ENCODE results near the gene PKN1. TPM values are rescaled to one million over a fixed set of nuclear protein-coding genes. Genes with fewer than 3 reads are reported as not detected.

Gene PKN1
- total RNA-seq, 1 donor from 2014 or later, result 106 TPM

- peaks cover 3% of the 10 kb centered on the region for H3K4me1 Mint-ChIP-seq (ENCODE audit: low read depth)
- no peak for DNase-seq (ENCODE audit: low spot score, unreplicated experiment)
- H3K27me3 Mint-ChIP-seq, result no peaks in the 10 kb centered on the region
- H3K9me3 Mint-ChIP-seq (ENCODE audit: low read depth), result no peaks in the 10 kb centered on the region
- H3K4me3 Mint-ChIP-seq (ENCODE audit: low read depth), result no peak overlapping the region
- peak overlapping the region; percentile 90 for H3K27ac Mint-ChIP-seq
- H3K36me3 Mint-ChIP-seq (ENCODE audit: insufficient read depth), result peaks cover 7% of the 10 kb centered on the region
- TF ChIP-seq CTCF (IDR thresholded peaks at IDR 0.05; ENCODE audit: unreplicated experiment), result no peak
Observed at GRCh38 chr19:14476673-14477401, 43.7 kb downstream of the PKN1 start.

GRCh38 chr19:14477418-14478112, 44.5 kb downstream of the PKN1 start:
- Mint-ChIP-seq H3K27ac (peak overlapping the region; percentile 74), H3K36me3 (ENCODE audit: insufficient read depth) (peaks cover 9% of the 10 kb centered on the region), H3K9me3 (ENCODE audit: low read depth) (no peaks in the 10 kb centered on the region), H3K4me1 (ENCODE audit: low read depth) (peaks cover 3% of the 10 kb centered on the region), H3K27me3 (no peaks in the 10 kb centered on the region), H3K4me3 (ENCODE audit: low read depth) (no peak overlapping the region)
- DNase-seq (ENCODE audit: low spot score, unreplicated experiment), result no peak
- no peak for TF ChIP-seq CTCF (IDR thresholded peaks at IDR 0.05; ENCODE audit: unreplicated experiment)

DNA sequence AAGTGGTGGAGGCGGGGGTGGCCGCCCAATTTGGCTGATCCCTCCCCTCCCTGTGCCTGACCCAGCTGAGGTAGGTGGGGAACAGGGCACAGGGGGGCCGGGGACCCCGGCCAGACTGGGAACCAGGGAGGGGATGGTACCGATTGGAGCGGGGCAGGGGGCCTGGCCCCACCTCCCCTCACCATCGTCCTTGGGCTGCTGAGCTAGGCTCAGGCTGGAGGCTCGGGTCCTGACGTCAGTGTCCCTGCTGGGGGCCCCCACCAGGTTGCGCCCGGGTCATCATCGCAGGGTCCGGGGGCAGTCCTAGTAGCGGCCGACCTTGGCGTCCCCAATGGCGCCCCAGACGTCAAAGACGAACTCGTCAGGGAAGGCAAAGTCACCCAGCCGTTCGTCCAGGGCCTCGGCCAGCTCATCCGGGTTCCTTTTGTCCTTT, 45.0 kb downstream of the PKN1 start:
- no peak for DNase-seq (ENCODE audit: low spot score, unreplicated experiment)
- no peak for TF ChIP-seq CTCF (IDR thresholded peaks at IDR 0.05; ENCODE audit: unreplicated experiment)
- peaks cover 7% of the 10 kb centered on the region for H3K36me3 Mint-ChIP-seq (ENCODE audit: insufficient read depth)
- H3K4me1 Mint-ChIP-seq (ENCODE audit: low read depth), result peaks cover 3% of the 10 kb centered on the region
- H3K27ac Mint-ChIP-seq, result no peak overlapping the region
- no peaks in the 10 kb centered on the region for H3K9me3 Mint-ChIP-seq (ENCODE audit: low read depth)
- H3K27me3 Mint-ChIP-seq, result no peaks in the 10 kb centered on the region
- no peak overlapping the region for H3K4me3 Mint-ChIP-seq (ENCODE audit: low read depth)

DNA sequence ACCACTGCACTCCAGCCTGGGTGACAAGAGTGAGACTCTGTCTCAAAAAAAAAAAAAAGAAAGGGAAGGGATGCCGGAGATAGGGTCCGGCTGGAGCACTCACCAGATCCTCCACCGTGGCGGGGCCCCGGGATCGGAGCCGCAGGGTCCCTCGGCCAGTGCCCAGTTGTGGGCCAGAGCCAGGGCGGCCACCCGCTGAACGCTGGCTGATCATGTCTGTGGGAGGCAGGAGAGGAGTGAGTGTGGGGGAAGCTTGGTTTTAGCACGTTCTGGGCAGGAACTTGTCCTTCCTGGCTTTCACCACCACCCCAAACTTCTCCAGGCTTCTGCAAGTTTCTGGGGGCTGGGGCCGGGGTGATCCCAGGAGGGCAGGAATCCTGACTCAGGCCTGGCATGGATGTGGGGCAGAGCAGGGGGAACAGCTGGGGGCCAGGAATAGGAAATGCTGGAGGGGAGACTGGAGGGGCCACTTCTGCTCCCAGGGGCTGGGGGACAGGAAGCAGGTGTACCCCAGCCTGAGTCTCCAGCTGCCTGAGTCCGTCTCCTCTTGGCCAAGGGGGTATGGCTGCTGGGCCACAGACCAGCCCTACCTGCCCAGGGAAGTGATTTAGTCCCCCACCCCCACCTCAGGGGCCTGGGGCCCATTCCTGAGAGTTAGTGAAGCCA, 46.3 kb downstream of the PKN1 start:
- H3K27ac Mint-ChIP-seq, result no peak overlapping the region
- no peak for DNase-seq (ENCODE audit: low spot score, unreplicated experiment)

More for the DNA sequence above, 46.3 kb downstream of the PKN1 start:
- Mint-ChIP-seq H3K4me3 (ENCODE audit: low read depth) (no peak overlapping the region), H3K9me3 (ENCODE audit: low read depth) (no peaks in the 10 kb centered on the region), H3K36me3 (ENCODE audit: insufficient read depth) (peaks cover 9% of the 10 kb centered on the region), H3K4me1 (ENCODE audit: low read depth) (peaks cover 3% of the 10 kb centered on the region), H3K27me3 (no peaks in the 10 kb centered on the region)
- TF ChIP-seq CTCF (IDR thresholded peaks at IDR 0.05; ENCODE audit: unreplicated experiment), result no peak
